Activated gamma-delta T cell treated with Interleukin-2 at 50 U/mL for 16 hours (primary cell): ENCODE data around the gene COX7A1.

ENCODE experiments used
- DNase-seq: peaks from one replicate; pipeline ENCODE4 v3.0.0-alpha.2; 2020

COX7A1 gene

DNA sequence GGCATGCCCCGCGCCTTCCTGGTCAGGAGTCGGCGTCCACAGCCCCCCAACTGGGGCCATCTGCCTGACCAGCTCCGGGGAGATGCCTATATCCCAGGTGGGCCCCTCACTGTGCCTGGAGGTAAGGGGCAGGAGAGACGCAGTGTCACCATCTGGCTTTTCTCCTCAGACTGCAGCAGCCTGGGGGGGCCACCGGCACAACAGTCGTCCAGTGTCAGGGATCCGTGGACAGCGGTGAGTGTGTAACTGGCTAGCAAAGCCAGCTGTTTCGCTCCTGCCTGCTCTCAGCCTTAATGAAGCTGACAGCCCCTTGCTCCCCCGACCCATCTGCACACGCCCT, 41.1 kb downstream of the COX7A1 start:
- DNase-seq, result no peak

DNA sequence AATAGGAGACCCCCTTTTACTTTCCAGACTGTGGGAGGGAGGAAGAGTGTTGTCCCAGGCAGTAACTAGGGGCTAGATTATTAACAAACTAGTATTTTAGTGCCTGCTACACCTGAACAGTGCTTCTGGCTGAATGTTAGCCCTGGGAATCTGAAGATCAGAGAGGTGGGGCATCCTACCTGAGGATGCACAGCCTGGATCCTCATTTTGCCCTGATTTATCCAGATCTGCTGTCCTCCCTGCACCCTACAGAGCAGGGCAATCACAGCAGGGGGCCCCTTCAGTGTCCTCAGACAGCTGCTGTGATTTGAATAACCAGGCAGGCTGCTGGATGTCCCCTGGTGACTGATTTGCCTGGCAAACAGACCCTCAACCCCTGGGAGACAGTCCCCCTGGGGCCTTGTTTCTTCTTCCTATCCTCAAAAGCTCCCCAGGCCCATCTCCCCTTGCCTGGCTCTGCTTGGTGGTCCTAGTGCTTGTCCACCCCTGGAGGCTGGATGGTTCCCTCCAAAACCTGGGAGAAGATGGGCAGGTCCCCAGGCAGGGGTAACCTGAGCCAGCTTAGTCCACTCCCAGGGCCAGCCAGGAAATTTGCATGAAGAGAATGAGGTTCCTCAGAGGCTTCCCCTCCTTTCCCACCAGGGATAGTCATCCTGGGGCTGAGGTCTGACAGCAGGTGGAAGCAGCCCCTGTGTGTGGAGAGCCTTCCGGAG, 41.6 kb downstream of the COX7A1 start, which contains the start of gene OVOL3:
OVOL3 (plus strand) TSS at position 657 of the 713 bp plus-strand sequence. CDS start 60 bp downstream, outside the sequence.
- no peak for DNase-seq

DNA sequence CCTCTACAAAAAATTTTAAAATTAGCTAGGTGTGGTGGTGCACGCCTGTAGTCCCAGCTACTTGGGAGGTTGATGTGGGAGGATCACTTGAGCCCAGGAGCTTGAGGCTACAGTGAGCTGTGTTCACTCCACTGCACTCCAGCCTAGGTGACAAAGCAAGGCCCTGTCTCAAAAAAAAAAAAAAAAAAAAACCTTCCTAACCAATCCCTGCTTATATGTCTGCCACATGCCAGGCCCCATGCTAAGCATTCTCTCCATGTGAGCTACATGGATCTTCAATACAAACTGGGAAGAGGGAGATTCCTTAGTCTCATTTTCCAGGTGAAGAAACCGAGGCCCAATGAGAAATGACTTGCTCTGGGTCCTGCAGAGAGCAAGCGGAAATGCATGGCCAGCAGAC, 43.6 kb downstream of the COX7A1 start:
- DNase-seq, result no peak

DNA sequence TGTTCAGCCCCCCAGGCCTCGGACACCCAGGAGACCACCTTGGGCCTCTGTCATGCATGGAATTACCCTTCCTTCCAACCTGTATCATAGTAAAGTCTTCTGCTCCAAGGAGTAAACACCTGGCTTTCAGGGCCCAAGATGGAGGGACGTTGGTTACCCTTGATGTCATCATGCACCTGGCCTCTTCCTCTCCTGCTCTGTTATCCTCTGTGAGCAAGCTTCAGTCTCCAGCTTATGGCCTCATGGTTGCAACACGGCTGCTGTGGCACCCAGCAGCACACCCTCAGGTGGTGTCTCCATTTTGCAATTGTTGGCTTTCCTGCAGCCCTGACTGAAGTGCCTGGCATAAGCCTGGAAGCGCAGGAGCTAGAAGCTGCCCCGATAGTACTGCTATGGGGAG, 45.3 kb downstream of the COX7A1 start:
- DNase-seq, result no peak

DNA sequence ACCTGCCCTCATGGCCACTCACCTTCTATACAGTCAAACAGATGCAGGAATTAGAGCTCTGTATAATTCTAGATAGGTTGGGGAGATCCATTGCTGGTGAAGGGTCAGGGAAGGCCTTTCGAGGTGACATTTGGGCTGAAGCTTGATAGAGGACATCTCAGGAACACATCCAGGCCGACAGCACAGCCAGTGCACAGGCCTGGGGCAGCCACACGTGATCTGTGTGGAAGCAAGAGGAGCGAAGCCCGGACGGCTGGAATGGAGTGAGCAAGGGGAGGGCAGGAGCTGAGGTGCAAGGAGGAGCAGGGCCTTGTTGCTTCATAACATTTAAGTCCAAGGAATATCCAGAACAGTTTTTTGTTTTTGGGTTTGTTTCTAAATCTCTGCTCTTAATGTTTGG, 45.8 kb downstream of the COX7A1 start:
- DNase-seq, result no peak

DNA sequence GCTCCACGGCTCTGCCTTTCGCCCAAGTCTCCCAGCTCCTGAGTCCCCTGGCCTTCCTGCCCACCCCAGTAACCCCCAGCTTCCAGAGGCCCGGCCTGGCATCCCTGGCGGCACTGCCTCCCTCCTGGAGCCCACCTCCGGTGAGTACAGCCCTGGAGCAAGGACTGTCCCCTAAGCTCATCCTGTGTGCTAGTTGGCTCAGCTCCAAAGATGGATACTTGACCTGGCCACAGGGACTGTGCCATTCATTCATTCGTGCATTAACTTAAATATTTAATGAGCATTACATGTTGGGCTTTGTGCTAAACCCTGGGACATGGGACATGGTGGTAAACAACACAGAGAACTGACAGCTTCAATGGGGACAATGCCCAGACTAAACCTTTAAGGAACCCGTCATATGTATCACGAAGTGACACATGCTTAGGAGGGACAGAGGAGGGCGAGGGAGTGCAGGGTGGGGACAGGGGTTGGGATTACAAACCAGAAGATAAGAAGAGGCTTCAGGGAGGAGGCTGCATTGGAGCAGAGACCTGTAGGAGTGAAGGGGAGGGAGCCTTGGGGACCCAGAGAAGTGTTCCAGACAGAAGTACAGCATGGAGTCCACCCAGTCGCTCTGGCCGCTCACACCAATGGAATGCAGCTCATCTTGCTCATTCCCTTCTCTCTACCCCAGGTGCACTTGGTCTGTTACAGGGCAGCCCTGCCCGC, 48.2 kb downstream of the COX7A1 start:
- no peak for DNase-seq

DNA sequence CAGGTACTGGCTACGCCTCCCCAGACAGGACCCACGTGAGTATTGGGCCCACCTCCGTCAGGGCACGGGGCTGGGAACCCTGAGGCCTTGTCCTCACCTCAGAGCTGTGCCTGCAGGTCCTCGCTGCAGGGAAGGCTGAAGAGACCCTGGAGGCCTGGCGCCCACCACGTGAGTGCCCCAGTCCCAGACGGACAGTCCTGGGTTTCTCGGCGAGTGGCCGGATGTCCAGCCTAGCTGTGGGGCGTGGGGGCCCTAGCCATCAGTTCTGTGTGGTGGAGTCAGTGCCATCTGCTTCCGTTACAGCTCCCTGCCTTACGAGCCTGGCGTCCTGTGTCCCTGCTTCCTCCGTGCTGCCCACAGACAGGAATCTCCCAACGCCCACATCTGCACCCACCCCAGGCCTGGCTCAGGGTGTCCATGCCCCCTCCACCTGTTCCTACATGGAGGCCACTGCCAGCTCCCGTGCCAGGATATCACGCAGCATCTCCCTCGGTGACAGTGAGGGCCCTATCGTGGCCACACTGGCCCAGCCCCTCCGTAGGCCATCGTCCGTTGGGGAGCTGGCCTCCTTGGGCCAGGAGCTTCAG, 49.1 kb downstream of the COX7A1 start:
- no peak for DNase-seq

DNA sequence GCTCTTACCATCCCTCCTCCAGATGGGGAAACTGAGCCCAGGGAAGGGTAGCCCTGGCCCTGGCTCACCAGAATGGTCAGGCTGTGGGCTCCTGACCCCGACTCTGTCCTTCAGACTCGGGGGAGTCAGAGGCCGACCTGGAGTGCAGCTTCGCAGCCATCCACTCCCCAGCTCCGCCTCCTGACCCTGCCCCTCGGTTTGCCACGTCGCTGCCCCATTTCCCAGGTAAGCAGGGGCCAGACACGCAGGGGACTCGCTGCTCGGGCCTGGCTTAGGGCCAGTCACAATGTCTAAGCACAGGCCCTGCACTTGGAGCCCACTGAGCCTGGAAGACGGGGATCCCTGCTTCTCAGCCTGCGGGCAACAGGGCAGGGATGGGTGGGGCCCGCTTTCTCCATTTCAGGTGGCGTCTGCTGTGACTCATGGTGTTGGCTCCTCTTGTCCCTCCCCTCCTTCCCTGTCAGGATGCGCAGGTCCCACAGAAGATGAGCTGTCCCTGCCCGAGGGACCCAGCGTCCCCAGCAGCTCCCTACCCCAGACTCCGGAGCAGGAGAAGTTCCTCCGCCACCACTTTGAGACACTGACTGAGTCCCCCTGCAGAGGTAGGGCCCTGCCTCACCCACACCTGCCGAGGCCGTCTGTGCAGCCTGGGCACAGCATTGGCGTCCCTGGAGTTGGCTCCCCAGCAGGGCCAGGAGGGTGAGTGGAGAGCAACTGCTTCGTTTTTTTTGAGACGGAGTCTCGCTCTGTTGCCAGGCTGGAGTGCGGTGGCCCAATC, 50.5 kb downstream of the COX7A1 start:
- no peak for DNase-seq
